GM12801 (cell line): ENCODE data around the gene TMTC2.

Experiments
- TF ChIP-seq, protein P1 (sequence below): IDR thresholded peaks from one replicate; pipeline ENCODE4 v1.5.1; 2011; ENCODE audit warnings: control low read depth; ENCODE audit not compliant: insufficient read length; ENCODE audit errors: extremely low read depth

TMTC2 gene

GRCh38 chr12:82780517-82780916 lies 93.8 kb downstream of the TMTC2 start:
- TF ChIP-seq, protein P1, sequence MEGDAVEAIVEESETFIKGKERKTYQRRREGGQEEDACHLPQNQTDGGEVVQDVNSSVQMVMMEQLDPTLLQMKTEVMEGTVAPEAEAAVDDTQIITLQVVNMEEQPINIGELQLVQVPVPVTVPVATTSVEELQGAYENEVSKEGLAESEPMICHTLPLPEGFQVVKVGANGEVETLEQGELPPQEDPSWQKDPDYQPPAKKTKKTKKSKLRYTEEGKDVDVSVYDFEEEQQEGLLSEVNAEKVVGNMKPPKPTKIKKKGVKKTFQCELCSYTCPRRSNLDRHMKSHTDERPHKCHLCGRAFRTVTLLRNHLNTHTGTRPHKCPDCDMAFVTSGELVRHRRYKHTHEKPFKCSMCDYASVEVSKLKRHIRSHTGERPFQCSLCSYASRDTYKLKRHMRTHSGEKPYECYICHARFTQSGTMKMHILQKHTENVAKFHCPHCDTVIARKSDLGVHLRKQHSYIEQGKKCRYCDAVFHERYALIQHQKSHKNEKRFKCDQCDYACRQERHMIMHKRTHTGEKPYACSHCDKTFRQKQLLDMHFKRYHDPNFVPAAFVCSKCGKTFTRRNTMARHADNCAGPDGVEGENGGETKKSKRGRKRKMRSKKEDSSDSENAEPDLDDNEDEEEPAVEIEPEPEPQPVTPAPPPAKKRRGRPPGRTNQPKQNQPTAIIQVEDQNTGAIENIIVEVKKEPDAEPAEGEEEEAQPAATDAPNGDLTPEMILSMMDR, result no peak

- TF ChIP-seq, protein P1, result no peak
Measured at GRCh38 chr12:82781309-82781997, 94.7 kb downstream of the TMTC2 start.

GRCh38 chr12:82783435-82783834 lies 96.7 kb downstream of the TMTC2 start:
- TF ChIP-seq, protein P1, result no peak

DNA sequence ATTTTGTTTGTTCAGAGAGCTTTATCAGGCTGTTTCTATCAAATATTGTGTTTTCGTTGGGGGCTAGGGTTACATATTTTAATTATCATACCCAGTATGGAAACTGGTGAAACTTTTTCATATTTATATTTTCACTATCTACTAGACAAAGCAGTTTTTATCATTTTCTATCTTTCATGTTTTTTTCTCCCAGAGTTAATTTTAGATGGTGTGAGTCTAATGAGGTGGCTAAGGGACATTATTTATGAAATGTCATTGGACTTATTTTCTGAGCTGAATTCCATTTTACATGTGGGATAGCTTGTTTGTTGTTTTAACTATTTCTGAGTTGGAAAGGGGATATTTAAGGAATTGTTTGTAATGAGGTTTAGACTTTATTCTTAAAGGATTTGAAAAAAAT lies 100.3 kb downstream of the TMTC2 start:
- TF ChIP-seq, protein P1, result no peak

GRCh38 chr12:82788594-82788993 lies 101.9 kb downstream of the TMTC2 start:
- TF ChIP-seq, protein P1, result no peak

- TF ChIP-seq, protein P1, result no peak
Measured at GRCh38 chr12:82789674-82790073, 103.0 kb downstream of the TMTC2 start.

GRCh38 chr12:82793751-82794281 lies 107.1 kb downstream of the TMTC2 start:
- TF ChIP-seq, protein P1, result no peak

GRCh38 chr12:82797480-82797879 lies 110.8 kb downstream of the TMTC2 start:
- TF ChIP-seq, protein P1, result no peak
